ENCODE data around the gene LRRC36.

Gene LRRC36

GRCh38 chr16:67430977-67431774 is 104.6 kb downstream of the LRRC36 start, which contains the start of gene HSD11B2:
HSD11B2 (plus strand) TSS chr16:67431121; CDS start chr16:67431249, 128 bp downstream.
- Histone ChIP-seq H2AFZ (ENCODE audit: low read depth, low read length) (peak within 1 kb of the TSS; percentile 57; the same call in 1 of the 2 replicates), H3K9ac (ENCODE audit: low read length) (peak within 1 kb of the TSS; percentile 41), H3K9me3 (ENCODE audit: insufficient read depth, low read length) (no peaks in the 10 kb centered on the region), H3K27me3 (ENCODE audit: low read depth, low read length) (no peaks in the 10 kb centered on the region; the same call in 1 of the 2 replicates), H3K27ac (ENCODE audit: low read length) (no peak within 1 kb of the TSS), H3K4me3 (ENCODE audit: low read length) (peak within 1 kb of the TSS; percentile 76), H3K4me2 (ENCODE audit: low read length) (peak within 1 kb of the TSS; percentile 75), H3K79me2 (ENCODE audit: low read length) (no peaks in the 10 kb centered on the region), H4K20me1 (ENCODE audit: insufficient read depth, low read length) (peaks cover 9% of the 10 kb centered on the region), H3K36me3 (replicated peaks; ENCODE audit: low read depth, low read length) (no peaks in the 10 kb centered on the region), H3K4me1 (ENCODE audit: low read length) (peaks cover 19% of the 10 kb centered on the region)
- TF ChIP-seq EZH2phosphoT487 (IDR thresholded peaks at IDR 0.05; ENCODE audit: low read depth) (no peak), CTCF (IDR thresholded peaks at IDR 0.05; ENCODE audit: low read depth, low read length) (no peak)

- Histone ChIP-seq H3K4me1 (ENCODE audit: low read length) (peaks cover 20% of the 10 kb centered on the region), H2AFZ (ENCODE audit: low read depth, low read length) (no peak overlapping the region), H3K4me2 (ENCODE audit: low read length) (peak overlapping the region; percentile 44), H3K9me3 (ENCODE audit: insufficient read depth, low read length) (no peaks in the 10 kb centered on the region), H3K4me3 (ENCODE audit: low read length) (peak overlapping the region; percentile 76; the same call in 1 of the 2 replicates), H3K79me2 (ENCODE audit: low read length) (no peaks in the 10 kb centered on the region), H4K20me1 (ENCODE audit: insufficient read depth, low read length) (peaks cover 9% of the 10 kb centered on the region), H3K27me3 (ENCODE audit: low read depth, low read length) (no peaks in the 10 kb centered on the region; the same call in 1 of the 2 replicates), H3K36me3 (replicated peaks; ENCODE audit: low read depth, low read length) (no peaks in the 10 kb centered on the region), H3K9ac (ENCODE audit: low read length) (no peak overlapping the region), H3K27ac (ENCODE audit: low read length) (no peak overlapping the region)
- TF ChIP-seq CTCF (IDR thresholded peaks at IDR 0.05; ENCODE audit: low read depth, low read length) (no peak), EZH2phosphoT487 (IDR thresholded peaks at IDR 0.05; ENCODE audit: low read depth) (no peak)
Measured at GRCh38 chr16:67431775-67432505, 105.3 kb downstream of the LRRC36 start.

- no peak overlapping the region for H3K4me2 ChIP-seq (ENCODE audit: low read length)
- H2AFZ ChIP-seq (ENCODE audit: low read depth, low read length) = no peak overlapping the region
- H3K4me1 ChIP-seq (ENCODE audit: low read length) = peaks cover 26% of the 10 kb centered on the region
- no peak overlapping the region for H3K9ac ChIP-seq (ENCODE audit: low read length)
- TF ChIP-seq EZH2phosphoT487 (IDR thresholded peaks at IDR 0.05; ENCODE audit: low read depth) (no peak), CTCF (IDR thresholded peaks at IDR 0.05; ENCODE audit: low read depth, low read length) (no peak)
- H4K20me1 ChIP-seq (ENCODE audit: insufficient read depth, low read length) = peaks cover 9% of the 10 kb centered on the region
- H3K9me3 ChIP-seq (ENCODE audit: insufficient read depth, low read length) = no peaks in the 10 kb centered on the region
- H3K36me3 ChIP-seq (replicated peaks; ENCODE audit: low read depth, low read length) = no peaks in the 10 kb centered on the region
- H3K4me3 ChIP-seq (ENCODE audit: low read length) = no peak overlapping the region
- no peaks in the 10 kb centered on the region for H3K79me2 ChIP-seq (ENCODE audit: low read length)
- H3K27me3 ChIP-seq (ENCODE audit: low read depth, low read length) = no peaks in the 10 kb centered on the region; the same call in 1 of the 2 replicates
- H3K27ac ChIP-seq (ENCODE audit: low read length) = no peak overlapping the region
Measured at GRCh38 chr16:67432506-67432890, 105.9 kb downstream of the LRRC36 start.

GRCh38 chr16:67433131-67433719 is 106.6 kb downstream of the LRRC36 start:
- Histone ChIP-seq H3K36me3 (replicated peaks; ENCODE audit: low read depth, low read length) (peaks cover 6% of the 10 kb centered on the region), H3K4me3 (ENCODE audit: low read length) (no peak overlapping the region), H3K4me2 (ENCODE audit: low read length) (no peak overlapping the region), H3K9me3 (ENCODE audit: insufficient read depth, low read length) (no peaks in the 10 kb centered on the region), H3K79me2 (ENCODE audit: low read length) (no peaks in the 10 kb centered on the region), H3K9ac (ENCODE audit: low read length) (no peak overlapping the region), H3K4me1 (ENCODE audit: low read length) (peaks cover 33% of the 10 kb centered on the region), H2AFZ (ENCODE audit: low read depth, low read length) (no peak overlapping the region), H3K27me3 (ENCODE audit: low read depth, low read length) (no peaks in the 10 kb centered on the region; the same call in 1 of the 2 replicates), H4K20me1 (ENCODE audit: insufficient read depth, low read length) (peaks cover 9% of the 10 kb centered on the region), H3K27ac (ENCODE audit: low read length) (no peak overlapping the region)
- no peak for TF ChIP-seq EZH2phosphoT487 (IDR thresholded peaks at IDR 0.05; ENCODE audit: low read depth)
- TF ChIP-seq CTCF (IDR thresholded peaks at IDR 0.05; ENCODE audit: low read depth, low read length) = no peak
